ENCODE data around the gene ANKRD44.

Gene ANKRD44

DNA sequence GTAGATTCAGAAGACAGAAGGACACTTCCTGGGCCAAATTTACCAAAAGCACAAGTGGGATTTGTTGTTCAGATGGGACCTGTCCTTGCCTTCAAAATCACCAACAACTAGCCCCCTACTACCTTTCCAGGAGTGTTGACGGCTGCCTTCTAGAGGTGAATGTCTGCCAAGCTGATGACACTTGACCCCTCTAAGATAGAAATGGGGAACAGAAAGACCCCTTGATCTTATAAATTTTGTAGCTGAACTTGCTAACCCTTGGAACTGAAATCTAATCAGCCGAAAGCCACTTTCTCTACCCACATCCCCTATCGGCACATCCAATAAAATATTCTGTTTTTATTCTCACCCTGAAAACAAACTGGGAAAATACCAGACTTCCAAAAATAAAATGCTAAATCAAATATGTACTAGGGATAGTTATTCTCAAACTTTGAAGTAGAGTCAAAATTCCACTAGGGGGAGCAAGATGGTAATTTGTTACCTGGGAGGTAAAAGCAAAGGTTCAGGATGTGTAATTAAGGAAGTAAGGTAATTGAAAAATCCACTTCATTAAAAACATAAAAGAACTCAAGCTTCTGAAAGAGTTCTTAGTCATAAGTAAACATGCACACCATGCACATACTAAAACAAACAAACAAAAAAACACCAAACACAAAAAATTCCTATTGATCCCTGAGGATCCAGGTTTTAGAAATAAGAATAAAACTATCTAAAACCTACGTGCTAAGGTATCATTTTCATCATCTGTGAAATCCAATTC lies 119.2 kb downstream of the ANKRD44 start:
- H3K4me1 ChIP-seq (ENCODE audit: control insufficient read depth in 1 of 2, insufficient read depth in 2 of 2, low read length in 2 of 2): peaks cover 3 to 5% of the 10 kb centered on the region in 2 experiments
- H3K9ac ChIP-seq (ENCODE audit: low read length): no peak overlapping the region
- H4K91ac ChIP-seq (ENCODE audit: low read depth, low read length): no peak overlapping the region
- H2BK12ac ChIP-seq (ENCODE audit: low read length): peak overlapping the region; percentile 64
- H3K79me2 ChIP-seq (ENCODE audit: control insufficient read depth, insufficient read depth, low read length, poor library complexity): no peaks in the 10 kb centered on the region
- no peak overlapping the region for H3K27ac ChIP-seq (ENCODE audit: low read depth, low read length)
- H3K4ac ChIP-seq (ENCODE audit: low read depth, low read length): no peak overlapping the region
- H4K8ac ChIP-seq (ENCODE audit: low read depth, low read length): no peak overlapping the region
- no peak overlapping the region for H2BK5ac ChIP-seq (ENCODE audit: low read depth, low read length, poor library complexity)
- no peak overlapping the region for H3K4me3 ChIP-seq (ENCODE audit: low read depth, low read length)
- no peak overlapping the region for H3K18ac ChIP-seq (ENCODE audit: low read length)
- no peaks in the 10 kb centered on the region for H3K79me1 ChIP-seq (ENCODE audit: low read length)
- no peak overlapping the region for H3K4me2 ChIP-seq (ENCODE audit: low read length)
- no peak overlapping the region for H4K12ac ChIP-seq (ENCODE audit: low read depth, low read length)
- H3K27me3 ChIP-seq (ENCODE audit: insufficient read depth, low read length): no peaks in the 10 kb centered on the region
- H2AK5ac ChIP-seq (ENCODE audit: low read length): peak overlapping the region; percentile 29
- no CpG with 5 or more reads among the region's 4 CpGs for WGBS (ENCODE audit: extremely low coverage, insufficient coverage, insufficient read length)
- no peaks in the 10 kb centered on the region for H3K36me3 ChIP-seq (ENCODE audit: control insufficient read depth in 1 of 2, insufficient read depth in 2 of 2, low read length in 2 of 2)
- no peaks in the 10 kb centered on the region for H3K9me3 ChIP-seq (ENCODE audit: insufficient read depth, low read depth, low read length)
- no peak overlapping the region for H2AFZ ChIP-seq (ENCODE audit: insufficient read depth, low read length, poor library complexity)
- no peak overlapping the region for H3K14ac ChIP-seq (ENCODE audit: low read length)
- no peak overlapping the region for H2BK120ac ChIP-seq (ENCODE audit: insufficient read depth, low read length, poor library complexity)
- no peak overlapping the region for H3K23ac ChIP-seq (ENCODE audit: low read length)
- peak in 1 of 2 donors; percentile 77 for DNase-seq

GRCh38 chr2:197190100-197190432 lies 120.5 kb downstream of the ANKRD44 start:
- H2BK5ac ChIP-seq (ENCODE audit: low read depth, low read length, poor library complexity): no peak overlapping the region
- peaks cover 0 to 2% of the 10 kb centered on the region in 2 experiments for H3K36me3 ChIP-seq (ENCODE audit: control insufficient read depth in 1 of 2, insufficient read depth in 2 of 2, low read length in 2 of 2)
- H3K4me3 ChIP-seq (ENCODE audit: low read depth, low read length): no peak overlapping the region
- H3K79me2 ChIP-seq (ENCODE audit: control insufficient read depth, insufficient read depth, low read length, poor library complexity): no peaks in the 10 kb centered on the region
- H4K12ac ChIP-seq (ENCODE audit: low read depth, low read length): no peak overlapping the region
- H3K23ac ChIP-seq (ENCODE audit: low read length): no peak overlapping the region
- no peaks in the 10 kb centered on the region for H3K27me3 ChIP-seq (ENCODE audit: insufficient read depth, low read length)
- H4K91ac ChIP-seq (ENCODE audit: low read depth, low read length): no peak overlapping the region
- no CpG with 5 or more reads among the region's 3 CpGs for WGBS (ENCODE audit: extremely low coverage, insufficient coverage, insufficient read length)
- H3K4me1 ChIP-seq (ENCODE audit: control insufficient read depth in 1 of 2, insufficient read depth in 2 of 2, low read length in 2 of 2): peaks cover 3 to 6% of the 10 kb centered on the region in 2 experiments
- H3K9ac ChIP-seq (ENCODE audit: low read length): no peak overlapping the region
- no peak overlapping the region for H4K8ac ChIP-seq (ENCODE audit: low read depth, low read length)
- no peaks in the 10 kb centered on the region for H3K9me3 ChIP-seq (ENCODE audit: insufficient read depth, low read depth, low read length)
- H3K79me1 ChIP-seq (ENCODE audit: low read length): no peaks in the 10 kb centered on the region
- no peak for DNase-seq
- H3K4ac ChIP-seq (ENCODE audit: low read depth, low read length): no peak overlapping the region
- H2BK12ac ChIP-seq (ENCODE audit: low read length): no peak overlapping the region
- no peak overlapping the region for H2AFZ ChIP-seq (ENCODE audit: insufficient read depth, low read length, poor library complexity)
- H2BK120ac ChIP-seq (ENCODE audit: insufficient read depth, low read length, poor library complexity): no peak overlapping the region
- no peak overlapping the region for H3K27ac ChIP-seq (ENCODE audit: low read depth, low read length)
- H3K4me2 ChIP-seq (ENCODE audit: low read length): no peak overlapping the region
- no peak overlapping the region for H3K18ac ChIP-seq (ENCODE audit: low read length)
- H2AK5ac ChIP-seq (ENCODE audit: low read length): no peak overlapping the region
- no peak overlapping the region for H3K14ac ChIP-seq (ENCODE audit: low read length)

GRCh38 chr2:197189426-197190099 lies 121.0 kb downstream of the ANKRD44 start:
- H3K4me3 ChIP-seq (ENCODE audit: low read depth, low read length): no peak overlapping the region
- H2BK12ac ChIP-seq (ENCODE audit: low read length): no peak overlapping the region
- DNase-seq: peak; percentile 30 to 70
- no peak overlapping the region for H2BK5ac ChIP-seq (ENCODE audit: low read depth, low read length, poor library complexity)
- peaks cover 3 to 7% of the 10 kb centered on the region in 2 experiments for H3K4me1 ChIP-seq (ENCODE audit: control insufficient read depth in 1 of 2, insufficient read depth in 2 of 2, low read length in 2 of 2)
- WGBS (ENCODE audit: extremely low coverage, insufficient coverage, insufficient read length): no CpG with 5 or more reads among the region's 10 CpGs
- H3K23ac ChIP-seq (ENCODE audit: low read length): no peak overlapping the region
- H3K18ac ChIP-seq (ENCODE audit: low read length): no peak overlapping the region
- no peaks in the 10 kb centered on the region for H3K9me3 ChIP-seq (ENCODE audit: insufficient read depth, low read depth, low read length)
- H4K12ac ChIP-seq (ENCODE audit: low read depth, low read length): no peak overlapping the region
- H4K8ac ChIP-seq (ENCODE audit: low read depth, low read length): no peak overlapping the region
- no peak overlapping the region for H3K4me2 ChIP-seq (ENCODE audit: low read length)
- no peaks in the 10 kb centered on the region for H3K79me2 ChIP-seq (ENCODE audit: control insufficient read depth, insufficient read depth, low read length, poor library complexity)
- no peaks in the 10 kb centered on the region for H3K79me1 ChIP-seq (ENCODE audit: low read length)
- H2AFZ ChIP-seq (ENCODE audit: insufficient read depth, low read length, poor library complexity): no peak overlapping the region
- no peak overlapping the region for H3K27ac ChIP-seq (ENCODE audit: low read depth, low read length)
- H3K36me3 ChIP-seq (ENCODE audit: control insufficient read depth in 1 of 2, insufficient read depth in 2 of 2, low read length in 2 of 2): peaks cover 0 to 2% of the 10 kb centered on the region in 2 experiments
- H2AK5ac ChIP-seq (ENCODE audit: low read length): no peak overlapping the region
- no peak overlapping the region for H2BK120ac ChIP-seq (ENCODE audit: insufficient read depth, low read length, poor library complexity)
- H3K9ac ChIP-seq (ENCODE audit: low read length): no peak overlapping the region
- H3K14ac ChIP-seq (ENCODE audit: low read length): no peak overlapping the region
- H3K4ac ChIP-seq (ENCODE audit: low read depth, low read length): no peak overlapping the region
- H3K27me3 ChIP-seq (ENCODE audit: insufficient read depth, low read length): no peaks in the 10 kb centered on the region
- no peak overlapping the region for H4K91ac ChIP-seq (ENCODE audit: low read depth, low read length)

- WGBS (ENCODE audit: extremely low coverage, insufficient coverage, insufficient read length): no CpG with 5 or more reads among the region's 1 CpG
- no peak overlapping the region for H3K4ac ChIP-seq (ENCODE audit: low read depth, low read length)
- H4K8ac ChIP-seq (ENCODE audit: low read depth, low read length): no peak overlapping the region
Observed at GRCh38 chr2:197185676-197186075, 124.9 kb downstream of the ANKRD44 start.

More at GRCh38 chr2:197185676-197186075, 124.9 kb downstream of the ANKRD44 start:
- Histone ChIP-seq H3K9ac (ENCODE audit: low read length) (no peak overlapping the region), H3K18ac (ENCODE audit: low read length) (no peak overlapping the region), H3K9me3 (ENCODE audit: insufficient read depth, low read depth, low read length) (no peaks in the 10 kb centered on the region), H3K23ac (ENCODE audit: low read length) (no peak overlapping the region), H2BK5ac (ENCODE audit: low read depth, low read length, poor library complexity) (no peak overlapping the region), H3K4me2 (ENCODE audit: low read length) (no peak overlapping the region), H3K36me3 (ENCODE audit: control insufficient read depth in 1 of 2, insufficient read depth in 2 of 2, low read length in 2 of 2) (peaks cover 0 to 2% of the 10 kb centered on the region in 2 experiments), H3K79me2 (ENCODE audit: control insufficient read depth, insufficient read depth, low read length, poor library complexity) (no peaks in the 10 kb centered on the region), H3K27me3 (ENCODE audit: insufficient read depth, low read length) (no peaks in the 10 kb centered on the region), H3K4me3 (ENCODE audit: low read depth, low read length) (no peak overlapping the region), H2AFZ (ENCODE audit: insufficient read depth, low read length, poor library complexity) (no peak overlapping the region), H4K12ac (ENCODE audit: low read depth, low read length) (no peak overlapping the region), H3K27ac (ENCODE audit: low read depth, low read length) (no peak overlapping the region), H2BK12ac (ENCODE audit: low read length) (no peak overlapping the region), H3K14ac (ENCODE audit: low read length) (no peak overlapping the region), H3K4me1 (ENCODE audit: control insufficient read depth in 1 of 2, insufficient read depth in 2 of 2, low read length in 2 of 2) (peaks cover 3 to 7% of the 10 kb centered on the region in 2 experiments), H2BK120ac (ENCODE audit: insufficient read depth, low read length, poor library complexity) (no peak overlapping the region), H4K91ac (ENCODE audit: low read depth, low read length) (no peak overlapping the region), H2AK5ac (ENCODE audit: low read length) (no peak overlapping the region), H3K79me1 (ENCODE audit: low read length) (no peaks in the 10 kb centered on the region)
- DNase-seq: no peak

Measured in trophoblast cell (in vitro differentiated cells and primary cell).